Measurements from ENCODE around the gene DLGAP1.

DNA sequence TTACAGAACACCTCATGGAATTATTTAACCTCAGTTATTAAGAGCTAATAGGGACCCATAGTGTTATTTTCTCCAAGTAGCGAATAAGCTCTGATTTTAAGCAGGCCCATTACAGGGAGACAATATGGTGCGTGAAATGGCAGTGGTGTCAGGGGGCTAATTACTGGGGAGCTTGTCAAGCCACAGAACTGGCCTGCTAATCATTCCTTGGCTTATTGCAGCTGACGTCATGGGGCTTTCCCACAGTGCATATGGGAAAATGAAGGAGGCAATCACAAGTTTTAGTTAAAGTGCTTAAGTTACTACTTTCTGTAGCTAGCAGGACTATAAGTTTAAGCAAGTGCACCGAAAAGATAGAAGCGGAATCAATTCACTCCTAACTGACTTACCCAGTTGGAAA lies 742.6 kb downstream of the DLGAP1 start:
- TF ChIP-seq, protein P1, sequence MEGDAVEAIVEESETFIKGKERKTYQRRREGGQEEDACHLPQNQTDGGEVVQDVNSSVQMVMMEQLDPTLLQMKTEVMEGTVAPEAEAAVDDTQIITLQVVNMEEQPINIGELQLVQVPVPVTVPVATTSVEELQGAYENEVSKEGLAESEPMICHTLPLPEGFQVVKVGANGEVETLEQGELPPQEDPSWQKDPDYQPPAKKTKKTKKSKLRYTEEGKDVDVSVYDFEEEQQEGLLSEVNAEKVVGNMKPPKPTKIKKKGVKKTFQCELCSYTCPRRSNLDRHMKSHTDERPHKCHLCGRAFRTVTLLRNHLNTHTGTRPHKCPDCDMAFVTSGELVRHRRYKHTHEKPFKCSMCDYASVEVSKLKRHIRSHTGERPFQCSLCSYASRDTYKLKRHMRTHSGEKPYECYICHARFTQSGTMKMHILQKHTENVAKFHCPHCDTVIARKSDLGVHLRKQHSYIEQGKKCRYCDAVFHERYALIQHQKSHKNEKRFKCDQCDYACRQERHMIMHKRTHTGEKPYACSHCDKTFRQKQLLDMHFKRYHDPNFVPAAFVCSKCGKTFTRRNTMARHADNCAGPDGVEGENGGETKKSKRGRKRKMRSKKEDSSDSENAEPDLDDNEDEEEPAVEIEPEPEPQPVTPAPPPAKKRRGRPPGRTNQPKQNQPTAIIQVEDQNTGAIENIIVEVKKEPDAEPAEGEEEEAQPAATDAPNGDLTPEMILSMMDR (IDR thresholded peaks at IDR 0.05; ENCODE audit: insufficient read depth, low read length, poor library complexity, severe bottlenecking), result no peak
- TF ChIP-seq EZH2phosphoT487 (conservative IDR thresholded peaks at IDR 0.05; ENCODE audit: low read length), result no peak
